ENCODE results near the gene RUFY4. TPM values are rescaled to one million over a fixed set of nuclear protein-coding genes. Genes with fewer than 3 reads are reported as not detected.

Gene RUFY4
- total RNA-seq, 1 experiment from 2014 or later: 0.31 TPM

GRCh38 chr2:218093879-218094278, 24.8 kb downstream of the RUFY4 start:
- no peak for DNase-seq (ENCODE audit: low spot score)
- peak; percentile 30; the same call in 1 of the 2 replicates for ATAC-seq
- Mint-ChIP-seq H3K27me3 (ENCODE audit: low read depth) (peaks cover 12% of the 10 kb centered on the region), H3K9me3 (peaks cover 17% of the 10 kb centered on the region), H3K36me3 (no peaks in the 10 kb centered on the region), H3K27ac (no peak overlapping the region), H3K4me3 (no peak overlapping the region), H3K4me1 (no peaks in the 10 kb centered on the region)
- ChIA-PET CTCF (interaction anchor here (0.6 to 2.4 kb wide), 9 partner anchors 14 to 168 kb away, joined by 3 to 10 read pairs (median 4); partner anchors contain the start of gene ARPC2), POLR2A (no interaction called here)
- TF ChIP-seq CTCF (IDR thresholded peaks at IDR 0.05) (0 out of 2 replicates have a peak, but pooled peaks have one; percentile 14), TCF7 (CRISPR knock-in tag; IDR thresholded peaks at IDR 0.05; ENCODE audit: low read depth) (no peak)

- peaks cover 18% of the 10 kb centered on the region for H3K27me3 Mint-ChIP-seq (ENCODE audit: low read depth)
- H3K4me3 Mint-ChIP-seq: no peak overlapping the region
- H3K4me1 Mint-ChIP-seq: no peaks in the 10 kb centered on the region
- peaks cover 1% of the 10 kb centered on the region for H3K9me3 Mint-ChIP-seq
- ChIA-PET CTCF (no interaction called here), POLR2A (no interaction called here)
- no peak for TF ChIP-seq ZNF232 (CRISPR knock-in tag; IDR thresholded peaks at IDR 0.05)
- no peak for TF ChIP-seq IRF1 (CRISPR knock-in tag; IDR thresholded peaks at IDR 0.05)
- TF ChIP-seq RORB (CRISPR knock-in tag; IDR thresholded peaks at IDR 0.05): no peak
- no peak for TF ChIP-seq TEAD1 (CRISPR knock-in tag; IDR thresholded peaks at IDR 0.05)
- TF ChIP-seq PRRX2 (CRISPR knock-in tag; IDR thresholded peaks at IDR 0.05): no peak
- TF ChIP-seq USF2 (CRISPR knock-in tag; IDR thresholded peaks at IDR 0.05): no peak
- TF ChIP-seq NR1H2 (CRISPR knock-in tag; IDR thresholded peaks at IDR 0.05): no peak
- no peak for TF ChIP-seq SMAD4 (CRISPR knock-in tag; IDR thresholded peaks at IDR 0.05)
- TF ChIP-seq OVOL2 (CRISPR knock-in tag; IDR thresholded peaks at IDR 0.05; ENCODE audit: borderline replicate concordance): no peak
- TF ChIP-seq SMAD3 (CRISPR knock-in tag; IDR thresholded peaks at IDR 0.05; ENCODE audit: borderline replicate concordance): no peak
- H3K36me3 Mint-ChIP-seq: no peaks in the 10 kb centered on the region
- H3K27ac Mint-ChIP-seq: no peak overlapping the region
- DNase-seq (ENCODE audit: low spot score) (no peak), ATAC-seq (no peak)
Measured at GRCh38 chr2:218095853-218096252, 26.8 kb downstream of the RUFY4 start.

- no peak overlapping the region for H3K27ac Mint-ChIP-seq
- H3K27me3 Mint-ChIP-seq (ENCODE audit: low read depth): peaks cover 21% of the 10 kb centered on the region
- ChIA-PET POLR2A (no interaction called here), CTCF (interaction anchor here (0.6 kb wide), 1 partner anchor 121 kb away, joined by 3 read pairs; no protein-coding TSS in a partner anchor)
- DNase-seq (ENCODE audit: low spot score) (no peak), ATAC-seq (no peak)
- peaks cover 3% of the 10 kb centered on the region; the same call in 1 of the 2 replicates for H3K9me3 Mint-ChIP-seq
- TF ChIP-seq TCF7 (CRISPR knock-in tag; IDR thresholded peaks at IDR 0.05; ENCODE audit: low read depth): no peak
- TF ChIP-seq EMX1 (CRISPR knock-in tag; IDR thresholded peaks at IDR 0.05): no peak
- TF ChIP-seq NR2C2 (CRISPR knock-in tag; IDR thresholded peaks at IDR 0.05): no peak
- no peak for TF ChIP-seq KAT7 (CRISPR knock-in tag; IDR thresholded peaks at IDR 0.05; ENCODE audit: borderline replicate concordance)
- no peak for TF ChIP-seq ZMAT4 (CRISPR knock-in tag; IDR thresholded peaks at IDR 0.05)
- no peak for TF ChIP-seq ZNF219 (CRISPR knock-in tag; IDR thresholded peaks at IDR 0.05; ENCODE audit: borderline replicate concordance)
- TF ChIP-seq ZNF416 (CRISPR knock-in tag; IDR thresholded peaks at IDR 0.05): no peak
- no peak for TF ChIP-seq HMGXB4 (CRISPR knock-in tag; IDR thresholded peaks at IDR 0.05)
- TF ChIP-seq MLX (CRISPR knock-in tag; IDR thresholded peaks at IDR 0.05): no peak
- TF ChIP-seq E2F4 (CRISPR knock-in tag; IDR thresholded peaks at IDR 0.05; ENCODE audit: borderline replicate concordance, low read depth): no peak
- TF ChIP-seq MYBL2 (CRISPR knock-in tag; IDR thresholded peaks at IDR 0.05): no peak
- no peak for TF ChIP-seq ATF1 (CRISPR knock-in tag; IDR thresholded peaks at IDR 0.05)
- TF ChIP-seq OVOL2 (CRISPR knock-in tag; IDR thresholded peaks at IDR 0.05; ENCODE audit: borderline replicate concordance): no peak
- TF ChIP-seq JUN (CRISPR knock-in tag; IDR thresholded peaks at IDR 0.05): no peak
- TF ChIP-seq GRHL2 (CRISPR knock-in tag; IDR thresholded peaks at IDR 0.05; ENCODE audit: insufficient replicate concordance, severe bottlenecking): no peak
- H3K4me3 Mint-ChIP-seq: no peak overlapping the region
- no peaks in the 10 kb centered on the region for H3K4me1 Mint-ChIP-seq
- H3K36me3 Mint-ChIP-seq: no peaks in the 10 kb centered on the region
Measured at GRCh38 chr2:218097975-218098374, 28.9 kb downstream of the RUFY4 start.

Measured in WTC11 (cell line).